H1 (cell line): ENCODE results near the gene CD300LG. TPM values are rescaled to one million over a fixed set of nuclear protein-coding genes. Genes with fewer than 3 reads are reported as not detected.

Experiments
- ASH2L ChIP-seq: fragments of 200-600, 300-600 bp; sonication (generic); IDR thresholded peaks from one replicate; pipeline ENCODE4 v1.7.1; 2017; ENCODE audit warnings: low read length
- ATF2 ChIP-seq: IDR thresholded peaks from 2 replicates; pipeline ENCODE4 v1.6.1; 2012; ENCODE audit warnings: low read length, inconsistent platforms
- CREB1 ChIP-seq: IDR thresholded peaks from 2 replicates; pipeline ENCODE4 v1.6.1; 2012; ENCODE audit warnings: inconsistent platforms
- MAFK ChIP-seq: IDR thresholded peaks from 2 replicates; pipeline ENCODE4 v1.6.1; 2012; ENCODE audit warnings: low read depth, mild to moderate bottlenecking, improper control_type of control experiment, low read length
- SAP30 ChIP-seq: fragments of 300-600 bp; sonication (generic); IDR thresholded peaks from 2 replicates; pipeline ENCODE4 v1.7.1; 2012; ENCODE audit warnings: low read length, moderate library complexity, mild to moderate bottlenecking, inconsistent platforms; ENCODE audit not compliant: insufficient read depth, insufficient replicate concordance
- polyA plus RNA-seq, 7 experiments: library from polyadenylated mRNA; depleted of rRNA in 3 of 7; stranded (reverse) in 5 of 7; unstranded in 2 of 7; fragments of >200 nt in 5 of 7; fragments of 200-250 nt in 2 of 7; gene quantifications; 1 replicate in 5 of 7; 2 replicates in 1 of 7; 4 replicates in 1 of 7; pipeline versions ENCODE4 v1.2.1 to v1.2.3, GENCODE V29; 2011 to 2013; ENCODE audit warnings: missing spikeins in 2 of 7, mixed read lengths in 2 of 7
- total RNA-seq: library from RNA; stranded (reverse); fragmentation: NEBNext Ultra II Directional; extraction: Animal tissue kit (Norgen Biotek cat#: 25700); gene quantifications from 2 replicates; pipeline ENCODE4 v1.2.1, GENCODE V29; 2021
- TF ChIP-seq, protein P1 (sequence below): IDR thresholded peaks from 2 replicates; pipeline ENCODE4 v1.6.1; 2012; ENCODE audit warnings: inconsistent platforms

The CD300LG gene
- total and polyA plus RNA-seq, 2 of the 8 experiments (the other 6 are each of a cell fraction or from before 2014, with no cell fraction given) = 0.06 TPM; not detected in 1

DNA sequence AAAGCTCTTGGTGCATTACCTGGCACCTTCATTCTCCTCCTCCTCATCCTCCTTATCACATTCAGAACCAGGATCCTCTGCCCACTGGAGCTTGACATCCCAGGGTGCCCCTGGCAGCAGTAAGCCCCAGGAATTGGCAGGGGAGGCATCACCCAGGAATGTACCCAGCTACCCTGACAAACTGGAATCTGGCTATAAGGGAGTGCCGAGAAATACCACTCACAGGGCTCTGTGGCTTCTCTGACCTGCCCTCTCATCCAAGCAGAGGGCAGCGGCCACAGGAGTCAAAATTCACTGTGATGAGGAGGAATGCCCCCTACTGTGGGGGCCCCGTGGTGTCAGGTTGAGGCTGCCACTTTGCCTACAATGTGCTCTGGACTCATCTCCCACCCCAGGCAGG lies 33.6 kb upstream of the CD300LG start (continued):
- no peak for TF ChIP-seq SAP30
- TF ChIP-seq CREB1 = no peak
- no peak for TF ChIP-seq MAFK
- TF ChIP-seq ASH2L = no peak
- no peak for TF ChIP-seq ATF2
- TF ChIP-seq, protein P1, sequence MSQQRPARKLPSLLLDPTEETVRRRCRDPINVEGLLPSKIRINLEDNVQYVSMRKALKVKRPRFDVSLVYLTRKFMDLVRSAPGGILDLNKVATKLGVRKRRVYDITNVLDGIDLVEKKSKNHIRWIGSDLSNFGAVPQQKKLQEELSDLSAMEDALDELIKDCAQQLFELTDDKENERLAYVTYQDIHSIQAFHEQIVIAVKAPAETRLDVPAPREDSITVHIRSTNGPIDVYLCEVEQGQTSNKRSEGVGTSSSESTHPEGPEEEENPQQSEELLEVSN = no peak
